Neuronal stem cell (in vitro differentiated cells): ENCODE measurements around the gene TXK. TPM values are rescaled to one million over a fixed set of nuclear protein-coding genes. Genes with fewer than 3 reads are reported as not detected.

ENCODE experiments used
- DNase-seq: peaks from one replicate; pipeline ENCODE4 v3.0.0-alpha.2; 2013; ENCODE audit warnings: low spot score
- H2AFZ ChIP-seq: one replicate; pipeline ENCODE4 v1.6.1; 2013; ENCODE audit warnings: mild to moderate bottlenecking, low read length, inconsistent platforms
- H2AK5ac ChIP-seq: 2 replicates; pipeline ENCODE4 v1.6.1; 2013; ENCODE audit warnings: low read depth, mild to moderate bottlenecking, inconsistent platforms, low read length, moderate library complexity, mixed read lengths
- H2BK120ac ChIP-seq: 2 replicates; pipeline ENCODE4 v1.6.1; 2013; ENCODE audit warnings: low read depth, mild to moderate bottlenecking, inconsistent platforms, low read length, moderate library complexity, mixed read lengths
- H2BK12ac ChIP-seq: one replicate; pipeline ENCODE4 v1.6.1; 2013; ENCODE audit warnings: low read length, inconsistent platforms
- H2BK15ac ChIP-seq: 2 replicates; pipeline ENCODE4 v1.6.1; 2013; ENCODE audit warnings: mild to moderate bottlenecking, low read length, inconsistent platforms, mixed read lengths
- H2BK5ac ChIP-seq: one replicate; pipeline ENCODE4 v1.6.1; 2013; ENCODE audit warnings: inconsistent platforms, mild to moderate bottlenecking, low read length, moderate library complexity
- H3K14ac ChIP-seq: one replicate; pipeline ENCODE4 v1.6.1; 2013; ENCODE audit warnings: low read length, inconsistent platforms
- H3K18ac ChIP-seq: 2 replicates; pipeline ENCODE4 v1.6.1; 2013; ENCODE audit warnings: low read length, inconsistent platforms
- H3K23ac ChIP-seq: 2 replicates; pipeline ENCODE4 v1.6.1; 2013; ENCODE audit warnings: low read depth, mild to moderate bottlenecking, mixed read lengths, low read length, inconsistent platforms; ENCODE audit not compliant: poor library complexity
- H3K27ac ChIP-seq: replicated peaks from 3 replicates; pipeline ENCODE4 v1.5.1; 2013; ENCODE audit warnings: low read length, inconsistent platforms
- H3K27me3 ChIP-seq, 3 experiments: 2 replicates each; pipeline ENCODE4 v1.6.1; 2013; ENCODE audit warnings: low read length in 3 of 3, mild to moderate bottlenecking in 2 of 3, inconsistent platforms in 1 of 3, low read depth in 1 of 3, mixed read lengths in 1 of 3, moderate library complexity in 1 of 3; ENCODE audit not compliant: control insufficient read depth in 3 of 3, insufficient read depth in 3 of 3
- H3K36me3 ChIP-seq, 2 donors: replicated peaks in 1 of 2; 2 replicates each; pipeline ENCODE4 v1.6.1; 2013; ENCODE audit warnings: low read length in 2 of 2; ENCODE audit not compliant: control insufficient read depth in 2 of 2, insufficient read depth in 2 of 2
- H3K4ac ChIP-seq: 2 replicates; pipeline ENCODE4 v1.6.1; 2013; ENCODE audit warnings: inconsistent platforms, mild to moderate bottlenecking, low read length, moderate library complexity
- H3K4me1 ChIP-seq, 2 donors: 1 replicate in 1 of 2; 2 replicates in 1 of 2; pipeline ENCODE4 v1.6.1; 2013; ENCODE audit warnings: low read length in 2 of 2, low read depth in 1 of 2; ENCODE audit not compliant: control insufficient read depth in 2 of 2, insufficient read depth in 1 of 2
- H3K4me2 ChIP-seq: one replicate; pipeline ENCODE4 v1.6.1; 2013; ENCODE audit warnings: mild to moderate bottlenecking, low read length, inconsistent platforms; ENCODE audit not compliant: insufficient read depth, poor library complexity, severe bottlenecking
- H3K4me3 ChIP-seq, 2 donors: 2 replicates each; pipeline ENCODE4 v1.5.1; 2013; ENCODE audit warnings: low read length in 2 of 2, mild to moderate bottlenecking in 2 of 2, inconsistent platforms in 1 of 2, moderate library complexity in 1 of 2
- H3K79me1 ChIP-seq: one replicate; pipeline ENCODE4 v1.6.1; 2013; ENCODE audit warnings: low read depth, mild to moderate bottlenecking, inconsistent platforms, low read length, moderate library complexity
- H3K9ac ChIP-seq: one replicate; pipeline ENCODE4 v1.6.1; 2013; ENCODE audit warnings: mild to moderate bottlenecking, low read depth, low read length, inconsistent platforms; ENCODE audit not compliant: poor library complexity
- H3K9me3 ChIP-seq, 2 donors: replicated peaks in 1 of 2; 2 replicates each; pipeline versions ENCODE3 to v1.6.1; 2013; ENCODE audit warnings: low read length in 2 of 2, mild to moderate bottlenecking in 2 of 2, inconsistent platforms in 1 of 2, low read depth in 1 of 2, mixed read lengths in 1 of 2, moderate library complexity in 1 of 2; ENCODE audit not compliant: control insufficient read depth in 2 of 2, insufficient read depth in 1 of 2
- H4K8ac ChIP-seq: one replicate; pipeline ENCODE4 v1.6.1; 2013; ENCODE audit warnings: low read depth, mild to moderate bottlenecking, inconsistent platforms, low read length, moderate library complexity
- H4K91ac ChIP-seq: one replicate; pipeline ENCODE4 v1.6.1; 2013; ENCODE audit warnings: low read length, low read depth, mild to moderate bottlenecking, inconsistent platforms; ENCODE audit not compliant: poor library complexity
- WGBS, 2 donors: extraction: QIAGEN DNeasy Blood & Tissue Kit; methylation state at CpG; one replicate each; pipeline ENCODE4 v1.1.7; 2013; ENCODE audit warnings: missing lambda C conversion rate in 2 of 2, mixed read lengths in 1 of 2; ENCODE audit not compliant: insufficient read length in 2 of 2, insufficient replicate concordance in 1 of 2; ENCODE audit errors: extremely low coverage in 2 of 2; 5-methylcytosine and 5-hydroxymethylcytosine counted together
- polyA plus RNA-seq, 2 experiments: library from polyadenylated mRNA; stranded (reverse); fragments of 200-250 nt; gene quantifications; one replicate each; pipeline ENCODE4 v1.2.3, GENCODE V29; 2013

TXK gene
- polyA plus RNA-seq (2013, experiment 1 of 2): not detected
- not detected for polyA plus RNA-seq (2013, experiment 2 of 2)

DNA sequence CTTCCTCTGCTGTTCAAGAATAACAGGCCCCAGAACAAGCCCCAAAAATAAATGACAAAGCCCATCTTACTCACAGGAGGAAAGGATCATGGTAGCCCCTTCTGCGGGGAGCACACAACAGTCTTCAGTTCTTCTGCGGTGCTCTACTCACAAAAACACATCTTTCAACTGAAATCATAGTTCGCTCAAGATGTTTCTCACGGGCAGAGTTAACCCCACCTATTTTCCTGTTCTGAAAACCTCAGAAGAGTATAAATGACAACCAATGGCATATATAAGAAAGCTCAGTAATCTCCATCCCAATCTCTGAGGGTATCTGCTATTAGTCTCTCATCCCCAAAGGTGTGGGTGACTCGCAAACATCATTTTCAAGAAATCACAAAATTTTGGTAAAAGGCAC lies at the start of gene TXK:
Gene TXK (minus strand): TSS at position 170 of the 400 bp plus-strand sequence. CDS start 80 bp downstream, at position 90.
- Histone ChIP-seq H2BK15ac (no peak within 1 kb of the TSS), H3K4ac (no peak within 1 kb of the TSS), H2BK5ac (no peak within 1 kb of the TSS), H2BK120ac (no peak within 1 kb of the TSS), H3K9me3 (no peaks in the 10 kb centered on the region), H4K8ac (no peak within 1 kb of the TSS), H4K91ac (no peak within 1 kb of the TSS), H3K4me3 (no peak within 1 kb of the TSS), H3K18ac (no peak within 1 kb of the TSS), H3K36me3 (no peaks in the 10 kb centered on the region), H3K4me2 (no peak within 1 kb of the TSS), H2AFZ (no peak within 1 kb of the TSS), H3K23ac (no peak within 1 kb of the TSS), H2AK5ac (no peak within 1 kb of the TSS), H3K14ac (no peak within 1 kb of the TSS), H3K79me1 (no peaks in the 10 kb centered on the region), H2BK12ac (no peak within 1 kb of the TSS), H3K4me1 (no peaks in the 10 kb centered on the region), H3K9ac (no peak within 1 kb of the TSS), H3K27me3 (peaks cover 0 to 3% (median 0%) of the 10 kb centered on the region in 3 experiments), H3K27ac (no peak within 1 kb of the TSS)
- WGBS, 2 donors: no CpG with 5 or more reads among the region's 5 CpGs
- DNase-seq: no peak

DNA sequence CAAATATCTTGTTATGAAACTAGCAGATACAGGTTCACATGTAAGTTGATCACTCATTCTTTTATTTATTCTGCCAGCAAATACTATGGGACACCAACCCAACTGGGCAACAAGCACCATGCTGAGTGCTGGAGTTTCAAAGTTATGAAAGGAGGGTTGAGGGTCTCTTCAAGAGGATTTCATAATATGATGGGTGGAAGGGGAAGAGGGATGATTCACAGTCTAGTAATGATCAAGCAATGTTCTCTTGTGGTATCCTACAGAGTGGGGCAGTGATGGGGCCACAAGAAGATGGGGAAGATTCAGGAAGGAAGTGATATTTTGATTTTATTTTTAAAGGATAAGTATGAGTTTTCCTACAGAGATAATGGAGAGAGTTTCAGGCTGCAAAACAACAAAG lies 46.2 kb upstream of the TXK start:
- Histone ChIP-seq H4K91ac (no peak overlapping the region), H3K9me3 (no peaks in the 10 kb centered on the region), H3K4me3 (no peak overlapping the region), H2BK5ac (no peak overlapping the region), H4K8ac (no peak overlapping the region), H3K9ac (no peak overlapping the region), H3K18ac (no peak overlapping the region), H3K79me1 (no peaks in the 10 kb centered on the region), H3K23ac (no peak overlapping the region), H2BK12ac (no peak overlapping the region), H2BK15ac (no peak overlapping the region), H2AK5ac (no peak overlapping the region), H3K14ac (no peak overlapping the region), H3K4me1 (peaks cover 0 to 1% of the 10 kb centered on the region in 2 donors), H3K4ac (no peak overlapping the region), H2BK120ac (no peak overlapping the region), H3K27me3 (no peaks in the 10 kb centered on the region), H3K36me3 (no peaks in the 10 kb centered on the region), H3K4me2 (no peak overlapping the region), H3K27ac (no peak overlapping the region), H2AFZ (no peak overlapping the region)
- no peak for DNase-seq

DNA sequence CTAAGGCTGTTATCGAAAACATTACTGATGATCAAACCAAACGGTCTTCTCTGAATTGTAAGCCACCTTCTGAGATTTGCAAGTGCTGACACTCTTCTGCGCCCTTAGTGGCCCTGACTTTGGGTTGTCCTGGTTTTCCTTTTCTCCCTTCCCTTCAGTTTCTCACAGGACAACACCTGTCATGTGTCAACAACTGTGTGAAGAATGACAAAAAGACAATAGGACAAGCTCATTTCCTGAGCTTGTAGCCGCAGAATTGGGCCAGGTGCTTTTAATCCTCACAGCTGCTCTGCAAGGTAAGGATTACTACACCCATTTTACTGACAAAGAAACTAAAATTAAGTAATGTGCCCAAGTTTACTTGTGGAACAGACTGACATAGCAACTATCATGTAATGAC lies 44.9 kb upstream of the TXK start:
- Histone ChIP-seq H3K79me1 (no peaks in the 10 kb centered on the region), H2AK5ac (no peak overlapping the region), H2AFZ (no peak overlapping the region), H4K91ac (no peak overlapping the region), H3K4me1 (peaks cover 0 to 1% of the 10 kb centered on the region in 2 donors), H2BK120ac (no peak overlapping the region), H2BK5ac (no peak overlapping the region), H3K27me3 (no peaks in the 10 kb centered on the region), H3K4me2 (no peak overlapping the region), H3K4me3 (no peak overlapping the region), H3K36me3 (no peaks in the 10 kb centered on the region), H2BK15ac (no peak overlapping the region), H3K4ac (no peak overlapping the region), H3K18ac (no peak overlapping the region), H3K14ac (no peak overlapping the region), H3K9me3 (no peaks in the 10 kb centered on the region), H2BK12ac (no peak overlapping the region), H3K27ac (no peak overlapping the region), H3K23ac (no peak overlapping the region), H4K8ac (no peak overlapping the region), H3K9ac (no peak overlapping the region)
- WGBS, 2 donors: no CpG with 5 or more reads among the region's 4 CpGs
- no peak for DNase-seq

DNA sequence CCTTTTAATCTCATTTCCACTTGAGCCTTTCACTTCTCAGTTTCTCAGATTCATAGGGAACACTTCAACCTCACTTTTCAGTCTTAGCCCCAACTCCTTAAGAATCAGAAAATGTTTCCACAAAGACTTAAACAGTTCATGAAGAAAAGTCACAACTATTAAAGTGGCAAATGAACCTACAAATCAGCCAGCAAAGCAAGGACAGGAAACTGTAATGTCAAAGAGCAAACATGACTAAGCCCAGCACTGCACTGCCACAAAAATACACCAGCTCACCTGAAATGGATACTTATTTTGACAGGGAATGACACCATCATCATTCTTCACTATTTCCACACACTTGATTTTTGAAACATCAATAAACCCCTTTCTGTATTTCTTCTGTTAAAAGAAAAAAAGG lies 41.8 kb upstream of the TXK start:
- Histone ChIP-seq H3K27ac (no peak overlapping the region), H3K79me1 (no peaks in the 10 kb centered on the region), H3K14ac (no peak overlapping the region), H3K36me3 (no peaks in the 10 kb centered on the region), H3K4me1 (peaks cover 0 to 1% of the 10 kb centered on the region in 2 donors), H2BK12ac (no peak overlapping the region), H3K4me3 (no peak overlapping the region), H3K27me3 (no peaks in the 10 kb centered on the region), H3K9ac (no peak overlapping the region), H2BK15ac (no peak overlapping the region), H2BK120ac (no peak overlapping the region), H3K4ac (no peak overlapping the region), H2BK5ac (no peak overlapping the region), H4K8ac (no peak overlapping the region), H3K9me3 (no peaks in the 10 kb centered on the region), H4K91ac (no peak overlapping the region), H3K23ac (no peak overlapping the region), H3K4me2 (no peak overlapping the region), H3K18ac (no peak overlapping the region), H2AFZ (no peak overlapping the region), H2AK5ac (no peak overlapping the region)
- no peak for DNase-seq
